Heart right ventricle (tissue), 16 donors: Measurements from ENCODE around the gene NECTIN3. TPM values are rescaled to one million over a fixed set of nuclear protein-coding genes. Genes with fewer than 3 reads are reported as not detected.

Source experiments
- ATAC-seq, 8 donors: fragments of 200-7000 bp; cut with Tn5 transposase; one replicate each; pipeline ENCODE4 v1.9.1; 2020; ENCODE audit warnings: mild to moderate bottlenecking in 8 of 8, moderate library complexity in 8 of 8, moderate number of reproducible peaks in 1 of 8
- DNase-seq, 2 donors: peaks; one replicate each; pipeline ENCODE4 v3.0.0-alpha.2; 2020
- H3K27ac ChIP-seq, 10 donors: fragments of 200-600 bp; sonication (generic) in 2 of 10; one replicate each; pipeline versions ENCODE4 v1.5.0 to v1.8.0; 2020 to 2022; ENCODE audit warnings: mild to moderate bottlenecking in 3 of 10
- H3K27me3 ChIP-seq, 7 donors: fragments of 200-600 bp; one replicate each; pipeline ENCODE4 v1.8.0; 2021 to 2022; ENCODE audit warnings: mild to moderate bottlenecking in 2 of 7
- H3K36me3 ChIP-seq, 9 donors: fragments of 200-600 bp; sonication (generic) in 1 of 9; one replicate each; pipeline versions ENCODE4 v1.5.0 to v1.8.0; 2020 to 2022; ENCODE audit warnings: mild to moderate bottlenecking in 2 of 9
- H3K4me1 ChIP-seq, 9 donors: fragments of 200-600 bp; sonication (generic) in 1 of 9; one replicate each; pipeline versions ENCODE4 v1.5.0 to v1.8.0; 2020 to 2022; ENCODE audit warnings: mild to moderate bottlenecking in 4 of 9
- H3K4me3 ChIP-seq, 10 donors: fragments of 200-600 bp; sonication (generic) in 2 of 10; one replicate each; pipeline versions ENCODE4 v1.5.0 to v1.8.0; 2020 to 2022; ENCODE audit warnings: mild to moderate bottlenecking in 7 of 10, moderate library complexity in 2 of 10
- H3K9me3 ChIP-seq, 11 donors: fragments of 200-600 bp in 10 of 11; sonication (generic) in 2 of 11; one replicate each; pipeline versions ENCODE4 v1.5.0 to v1.8.0; 2013 to 2022; ENCODE audit warnings: mild to moderate bottlenecking in 2 of 11, control low read depth in 1 of 11, moderate library complexity in 1 of 11
- WGBS, 2 donors: extraction: QIAGEN DNeasy Blood & Tissue Kit; methylation state at CpG; one replicate each; pipeline ENCODE4 v1.1.7; 2013; ENCODE audit warnings: inconsistent platforms in 1 of 2; 5-methylcytosine and 5-hydroxymethylcytosine counted together
- intact Hi-C, 10 donors: fragments of 100-400 bp; cut with DNase I; formaldehyde crosslinking; loops; one replicate each; pipeline versions ENCODE4 v1.11.1 to v1.14.2; 2022
- polyA plus RNA-seq, 2 donors: library from polyadenylated mRNA; stranded (reverse); fragments of 200-250 nt; gene quantifications; one replicate each; pipeline ENCODE4 v1.2.3, GENCODE V29; 2013
- total RNA-seq, 10 donors: library from RNA; stranded (reverse); fragmentation: NEBNext Ultra II Directional in 3 of 10; extraction: Animal tissue kit (Norgen Biotek cat#: 25700) in 3 of 10; gene quantifications; one replicate each; pipeline versions ENCODE4 v1.2.1 to v1.2.4, GENCODE V29; 2021 to 2023
- TF ChIP-seq, protein P1 (sequence below), 9 donors: fragments of 200-600 bp; sonication (generic) in 2 of 9; IDR thresholded peaks; one replicate each; pipeline versions ENCODE4 v1.5.0 to v1.8.0; 2021 to 2022; ENCODE audit warnings: antibody characterized with exemption in 9 of 9, mild to moderate bottlenecking in 5 of 9, moderate library complexity in 1 of 9
- donor health status: Arrhythmogenic right ventricular cardiomyopathy.
- donor health status: ischemic (EF 13 %, LVEDD 7.1; RV severe dilation, severe dysfunction).
- donor health status: healthy with polysubstance abuse.
- donor health status: DM: no; HTN: yes; CAD: no.
- donor health status: DM: no; HTN: no; CAD: no.
- donor health status: ischemic (EF 25% LVEDD 6.9; RV normal size, moderate dysfunction).
- donor health status: ischemic (EF 25% LVEDD 5.7; RV mildly dilated, moderate dysfunction).
- donor health status: healthy.
- donor health status: DM: yes; HTN: yes; CAD: no.
- donor health status: Ischemic cardiomyopathy.
- donor health status: ischemic (EF 35%, LVEDD 5.7; RV mildly dilated, moderate dysfunction).
- donor health status: nonischemic (EF 11% LVEDD 7.7; RV severe dilation, severe dysfunction).
- donor health status: DM: yes; HTN: yes; CAD: no.
- donor health status: PGD.
- donor health status: ischemic (EF 29% LVEDD 5.4; RV normal size, mild dysfunction).
- donor health status: nonischemic (EF 23%, LVEDD 6.1; RV moderate dilation, normal function).

Gene NECTIN3
- total and polyA plus RNA-seq, 12 donors = 2.6 to 11.5 (median 7.8) TPM

DNA sequence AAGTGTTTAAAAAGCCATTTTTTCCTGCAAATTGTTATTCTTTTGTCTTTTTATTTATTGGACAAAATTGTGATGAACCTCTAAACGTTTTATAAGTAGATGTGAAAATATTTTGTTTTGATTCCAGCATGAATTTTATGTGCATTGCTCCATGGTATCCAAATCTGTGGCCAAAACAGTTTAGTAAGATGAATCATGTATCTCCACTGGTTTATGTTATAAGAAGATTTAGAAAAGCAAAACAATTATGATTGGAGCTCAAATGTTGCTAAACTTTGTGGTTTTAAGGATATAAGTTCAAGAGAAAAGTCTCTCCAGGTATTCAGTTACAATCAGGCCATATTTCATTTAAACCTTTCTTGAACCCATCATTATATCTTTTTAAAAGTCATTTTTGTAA is 80.9 kb downstream of the NECTIN3 start:
- H3K27me3 ChIP-seq = no peaks in the 10 kb centered on the region
- no peaks in the 10 kb centered on the region for H3K4me1 ChIP-seq
- TF ChIP-seq, protein P1, sequence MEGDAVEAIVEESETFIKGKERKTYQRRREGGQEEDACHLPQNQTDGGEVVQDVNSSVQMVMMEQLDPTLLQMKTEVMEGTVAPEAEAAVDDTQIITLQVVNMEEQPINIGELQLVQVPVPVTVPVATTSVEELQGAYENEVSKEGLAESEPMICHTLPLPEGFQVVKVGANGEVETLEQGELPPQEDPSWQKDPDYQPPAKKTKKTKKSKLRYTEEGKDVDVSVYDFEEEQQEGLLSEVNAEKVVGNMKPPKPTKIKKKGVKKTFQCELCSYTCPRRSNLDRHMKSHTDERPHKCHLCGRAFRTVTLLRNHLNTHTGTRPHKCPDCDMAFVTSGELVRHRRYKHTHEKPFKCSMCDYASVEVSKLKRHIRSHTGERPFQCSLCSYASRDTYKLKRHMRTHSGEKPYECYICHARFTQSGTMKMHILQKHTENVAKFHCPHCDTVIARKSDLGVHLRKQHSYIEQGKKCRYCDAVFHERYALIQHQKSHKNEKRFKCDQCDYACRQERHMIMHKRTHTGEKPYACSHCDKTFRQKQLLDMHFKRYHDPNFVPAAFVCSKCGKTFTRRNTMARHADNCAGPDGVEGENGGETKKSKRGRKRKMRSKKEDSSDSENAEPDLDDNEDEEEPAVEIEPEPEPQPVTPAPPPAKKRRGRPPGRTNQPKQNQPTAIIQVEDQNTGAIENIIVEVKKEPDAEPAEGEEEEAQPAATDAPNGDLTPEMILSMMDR (IDR thresholded peaks at IDR 0.05) = no peak
- intact Hi-C loops = no loop called here
- H3K4me3 ChIP-seq = no peak overlapping the region
- no peak overlapping the region for H3K27ac ChIP-seq
- peaks cover 0 to 34% (median 0%) of the 10 kb centered on the region in 9 donors for H3K36me3 ChIP-seq
- no peak for ATAC-seq
- 69 to 76% methylated on average over 1 of the region's 1 CpG for WGBS, 2 donors
- DNase-seq = no peak
- peaks cover 0 to 6% (median 0%) of the 10 kb centered on the region in 11 donors for H3K9me3 ChIP-seq

DNA sequence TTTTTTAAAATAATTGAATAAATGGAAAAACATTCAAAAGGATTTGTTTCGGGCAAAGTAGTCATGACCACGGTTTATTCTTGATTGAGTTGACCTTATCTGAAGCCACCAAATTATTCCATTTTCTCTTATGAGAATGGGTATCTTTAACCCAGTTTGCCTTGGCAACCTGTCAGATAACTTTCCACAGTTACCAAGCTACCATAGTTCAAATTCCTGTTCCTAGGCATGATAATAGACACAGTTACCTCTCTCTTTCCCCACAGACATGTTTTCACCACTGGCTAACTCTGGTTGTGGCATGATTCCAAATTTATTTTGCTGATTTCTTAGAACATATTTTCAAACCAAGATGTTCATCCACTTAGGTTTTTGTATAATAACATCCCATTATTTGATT is 84.9 kb downstream of the NECTIN3 start:
- Histone ChIP-seq H3K36me3 (peaks cover 0 to 30% (median 0%) of the 10 kb centered on the region in 9 donors), H3K9me3 (peaks cover 0 to 6% (median 0%) of the 10 kb centered on the region in 11 donors), H3K27ac (no peak overlapping the region), H3K4me1 (no peaks in the 10 kb centered on the region), H3K27me3 (no peaks in the 10 kb centered on the region), H3K4me3 (no peak overlapping the region)
- whole genome bisulfite sequencing, 2 donors = 89 to 92% methylated on average over 2 of the region's 2 CpGs
- intact Hi-C loops = no loop called here
- ATAC-seq (no peak), DNase-seq (no peak)
- TF ChIP-seq, protein P1 (IDR thresholded peaks at IDR 0.05) = no peak

DNA sequence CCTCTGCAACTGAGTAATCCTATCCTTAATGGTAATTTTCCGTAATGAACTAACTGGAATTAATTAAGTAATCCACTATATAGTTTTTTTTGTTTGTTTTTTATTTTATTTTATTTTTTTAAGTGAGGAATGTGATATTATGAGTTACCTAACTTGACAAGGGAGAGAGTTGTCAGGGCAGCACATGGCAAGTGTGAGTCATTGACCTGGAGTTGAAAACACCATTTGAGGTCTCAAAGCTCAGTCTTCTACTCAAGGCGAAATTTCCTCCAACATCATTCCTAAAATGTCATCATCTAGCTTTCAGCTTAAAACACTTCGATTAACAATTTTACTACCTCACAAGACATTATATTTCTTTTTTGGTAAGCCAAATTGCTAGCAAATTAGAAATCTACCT is 87.8 kb downstream of the NECTIN3 start:
- H3K9me3 ChIP-seq = peaks cover 0 to 6% (median 0%) of the 10 kb centered on the region in 11 donors
- intact Hi-C loops = no loop called here
- no peak overlapping the region for H3K27ac ChIP-seq
- no peaks in the 10 kb centered on the region for H3K4me1 ChIP-seq
- ATAC-seq (no peak), DNase-seq (no peak)
- no peak overlapping the region for H3K4me3 ChIP-seq
- TF ChIP-seq, protein P1 (IDR thresholded peaks at IDR 0.05) = no peak
- WGBS, 2 donors = 92 to 95% methylated on average over 3 of the region's 3 CpGs
- peaks cover 0 to 26% (median 0%) of the 10 kb centered on the region in 9 donors for H3K36me3 ChIP-seq
- H3K27me3 ChIP-seq = no peaks in the 10 kb centered on the region

DNA sequence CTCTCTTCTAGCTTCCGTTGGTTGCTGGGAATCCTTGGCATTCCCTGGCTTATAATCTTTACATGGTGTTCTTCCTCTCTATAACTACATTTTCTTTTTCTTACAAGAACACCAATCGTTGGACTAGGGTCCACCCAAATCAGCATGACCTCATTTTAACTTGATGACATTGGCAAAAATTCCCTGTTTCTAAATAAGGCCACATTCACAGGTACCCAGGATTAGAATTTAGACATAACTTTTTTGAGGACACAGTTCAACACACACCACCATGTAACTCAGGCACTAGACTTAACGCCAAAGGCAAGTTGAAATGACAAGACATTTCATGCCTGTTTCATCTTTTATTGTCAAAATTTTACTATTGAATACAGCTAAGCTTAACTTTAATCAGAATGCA is 93.0 kb downstream of the NECTIN3 start:
- ATAC-seq = no peak
- Histone ChIP-seq H3K27me3 (no peaks in the 10 kb centered on the region), H3K4me1 (no peaks in the 10 kb centered on the region), H3K27ac (no peak overlapping the region), H3K4me3 (no peak overlapping the region), H3K9me3 (no peaks in the 10 kb centered on the region), H3K36me3 (peaks cover 0 to 10% (median 0%) of the 10 kb centered on the region in 9 donors)
- WGBS, 2 donors = 88 to 91% methylated on average over 3 of the region's 3 CpGs
- no peak for DNase-seq
- intact Hi-C loops = no loop called here
- TF ChIP-seq, protein P1 (IDR thresholded peaks at IDR 0.05) = no peak
